Body of pancreas (tissue), 4 donors: ENCODE results near the gene ATXN1. TPM values are rescaled to one million over a fixed set of nuclear protein-coding genes. Genes with fewer than 3 reads are reported as not detected.
"Not testable (repeated sequence)": the region's sequence is repeated elsewhere in the genome, so short reads cannot be mapped to it uniquely, and the experiment has no call there.

ENCODE experiments used
- ATAC-seq: fragments of 150-250 bp; one replicate; pipeline ENCODE4 v1.9.1; 2016
- DNase-seq, 4 donors: peaks; one replicate each; pipeline ENCODE4 v3.0.0-alpha.2; 2019
- H3K27ac ChIP-seq, 4 donors: fragments of 200-600 bp; sonication (generic); 1 replicate in 3 of 4; 2 replicates in 1 of 4; pipeline versions ENCODE4 v1.5.1 to v1.6.1; 2016 to 2019; ENCODE audit warnings: mild to moderate bottlenecking in 1 of 4, mixed read lengths in 1 of 4, moderate library complexity in 1 of 4
- H3K27me3 ChIP-seq, 2 donors: fragments of 200-600 bp; sonication (generic); one replicate each; pipeline ENCODE4 v1.6.0; 2016; ENCODE audit warnings: mild to moderate bottlenecking in 1 of 2
- H3K36me3 ChIP-seq, 2 donors: fragments of 200-600 bp; sonication (generic); replicated peaks in 1 of 2; 2 replicates each; pipeline ENCODE4 v1.5.1; 2016; ENCODE audit warnings: low read depth in 2 of 2; ENCODE audit not compliant: insufficient read depth in 1 of 2
- H3K4me1 ChIP-seq: fragments of 200-600 bp; sonication (generic); one replicate; pipeline ENCODE4 v1.6.0; 2016
- H3K4me3 ChIP-seq, 2 donors: fragments of 200-600 bp; sonication (generic); 1 replicate in 1 of 2; 2 replicates in 1 of 2; pipeline ENCODE4 v1.5.1; 2016 to 2019
- H3K9me3 ChIP-seq, 3 donors: fragments of 200-600 bp; sonication (generic); 1 replicate in 2 of 3; 2 replicates in 1 of 3; pipeline ENCODE4 v1.5.1; 2016
- POLR2A ChIP-seq, 3 donors: fragments of 450-650 bp; IDR thresholded peaks; one replicate each; pipeline ENCODE4 v1.6.1; 2016; ENCODE audit warnings: antibody characterized with exemption in 3 of 3, mild to moderate bottlenecking in 2 of 3
- WGBS, 2 donors: methylation state at CpG; one replicate each; pipeline ENCODE4 v1.1.5; 2017; 5-methylcytosine and 5-hydroxymethylcytosine counted together
- intact Hi-C: fragments of 100-400 bp; cut with DNase I; formaldehyde crosslinking; loops from one replicate; pipeline ENCODE4 v1.15.1; 2023
- total RNA-seq, 2 donors: library from RNA; depleted of rRNA; stranded (reverse); fragments of >200 nt; gene quantifications; one replicate each; pipeline ENCODE4 v1.1.0, GENCODE V29; 2016
- TF ChIP-seq, protein P1 (sequence below), 7 experiments: fragments of 450-650 bp in 4 of 7; fragments of 200-600 bp in 3 of 7; sonication (generic) in 3 of 7; IDR thresholded peaks; one replicate each; pipeline ENCODE4 v1.5.1; 2016 to 2019; ENCODE audit warnings: antibody characterized with exemption in 7 of 7

The ATXN1 gene
- total RNA-seq, 2 donors from 2014 or later: 24.6 to 24.7 TPM

GRCh38 chr6:16634855-16635254, 126.4 kb downstream of the ATXN1 start:
- WGBS, 2 donors: 77 to 91% methylated on average over 5 of the region's 5 CpGs
- no peak for ATAC-seq
- Histone ChIP-seq H3K4me3 (no peak overlapping the region), H3K4me1 (no peaks in the 10 kb centered on the region), H3K27ac (no peak overlapping the region), H3K36me3 (no peaks in the 10 kb centered on the region), H3K27me3 (no peaks in the 10 kb centered on the region), H3K9me3 (no peaks in the 10 kb centered on the region)
- no peak for DNase-seq
- TF ChIP-seq POLR2A (IDR thresholded peaks at IDR 0.05): no peak
- TF ChIP-seq, protein P1, sequence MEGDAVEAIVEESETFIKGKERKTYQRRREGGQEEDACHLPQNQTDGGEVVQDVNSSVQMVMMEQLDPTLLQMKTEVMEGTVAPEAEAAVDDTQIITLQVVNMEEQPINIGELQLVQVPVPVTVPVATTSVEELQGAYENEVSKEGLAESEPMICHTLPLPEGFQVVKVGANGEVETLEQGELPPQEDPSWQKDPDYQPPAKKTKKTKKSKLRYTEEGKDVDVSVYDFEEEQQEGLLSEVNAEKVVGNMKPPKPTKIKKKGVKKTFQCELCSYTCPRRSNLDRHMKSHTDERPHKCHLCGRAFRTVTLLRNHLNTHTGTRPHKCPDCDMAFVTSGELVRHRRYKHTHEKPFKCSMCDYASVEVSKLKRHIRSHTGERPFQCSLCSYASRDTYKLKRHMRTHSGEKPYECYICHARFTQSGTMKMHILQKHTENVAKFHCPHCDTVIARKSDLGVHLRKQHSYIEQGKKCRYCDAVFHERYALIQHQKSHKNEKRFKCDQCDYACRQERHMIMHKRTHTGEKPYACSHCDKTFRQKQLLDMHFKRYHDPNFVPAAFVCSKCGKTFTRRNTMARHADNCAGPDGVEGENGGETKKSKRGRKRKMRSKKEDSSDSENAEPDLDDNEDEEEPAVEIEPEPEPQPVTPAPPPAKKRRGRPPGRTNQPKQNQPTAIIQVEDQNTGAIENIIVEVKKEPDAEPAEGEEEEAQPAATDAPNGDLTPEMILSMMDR (IDR thresholded peaks at IDR 0.05): no peak
- intact Hi-C loops: no loop called here

GRCh38 chr6:16633961-16634360, 127.3 kb downstream of the ATXN1 start:
- 88 to 94% methylated on average over 1 of the region's 1 CpG for WGBS, 2 donors

DNA sequence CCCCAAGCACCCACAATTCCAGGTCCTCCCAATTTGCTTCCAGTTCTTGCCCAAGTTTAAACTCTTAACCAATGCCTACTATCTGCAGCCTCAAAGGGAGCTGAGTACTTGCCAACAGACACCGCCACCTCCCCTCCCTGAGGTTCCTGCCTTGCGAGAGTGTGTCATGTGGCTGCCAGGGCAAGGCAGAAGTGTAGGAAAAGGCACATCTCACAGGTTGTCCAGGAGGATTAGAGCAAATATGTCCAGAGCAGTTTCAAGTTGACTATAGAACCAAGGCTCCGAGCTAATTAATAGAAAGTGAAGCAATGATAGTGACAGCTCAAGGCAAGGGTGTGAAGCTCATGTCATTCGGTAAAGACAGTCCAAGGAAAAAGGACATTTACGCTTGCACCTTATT, 127.8 kb downstream of the ATXN1 start:
- Histone ChIP-seq H3K27me3 (no peaks in the 10 kb centered on the region), H3K36me3 (no peaks in the 10 kb centered on the region), H3K27ac (no peak overlapping the region), H3K9me3 (no peaks in the 10 kb centered on the region), H3K4me1 (no peaks in the 10 kb centered on the region), H3K4me3 (no peak overlapping the region)
- no peak for TF ChIP-seq POLR2A (IDR thresholded peaks at IDR 0.05)
- TF ChIP-seq, protein P1 (IDR thresholded peaks at IDR 0.05): no peak
- ATAC-seq (no peak), DNase-seq (peak in 1 of 4 donors; percentile 20)
- WGBS, 2 donors: 82 to 93% methylated on average over 5 of the region's 5 CpGs
- intact Hi-C loops: no loop called here

More at GRCh38 chr6:16633961-16634360, 127.3 kb downstream of the ATXN1 start:
- no peak for TF ChIP-seq POLR2A (IDR thresholded peaks at IDR 0.05)
- TF ChIP-seq, protein P1 (IDR thresholded peaks at IDR 0.05): no peak
- Histone ChIP-seq H3K9me3 (no peaks in the 10 kb centered on the region), H3K4me3 (no peak overlapping the region), H3K27ac (no peak overlapping the region), H3K27me3 (no peaks in the 10 kb centered on the region), H3K36me3 (no peaks in the 10 kb centered on the region), H3K4me1 (no peaks in the 10 kb centered on the region)
- ATAC-seq (no peak), DNase-seq (no peak)
- intact Hi-C loops: no loop called here

DNA sequence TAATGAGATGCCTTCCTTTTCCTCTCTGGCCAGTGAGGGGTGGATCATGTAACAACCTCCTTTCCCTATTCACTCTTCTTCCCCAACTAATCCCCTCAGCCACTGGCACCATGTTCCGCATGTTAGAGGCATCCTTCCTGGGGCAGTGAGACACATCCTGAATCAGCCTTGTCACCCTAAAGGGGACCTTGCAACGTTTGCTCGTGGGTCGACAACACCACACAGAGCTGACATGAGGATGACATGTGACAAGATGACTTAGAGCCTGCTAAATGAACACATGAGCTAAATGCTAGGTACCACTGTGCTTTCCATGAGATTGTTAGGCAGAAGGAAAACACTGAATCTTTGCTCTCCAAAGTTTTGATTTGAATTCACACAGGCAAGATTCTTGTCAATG, 129.2 kb downstream of the ATXN1 start:
- Histone ChIP-seq H3K4me1 (no peaks in the 10 kb centered on the region), H3K4me3 (no peak overlapping the region), H3K27me3 (no peaks in the 10 kb centered on the region), H3K27ac (no peak overlapping the region), H3K36me3 (no peaks in the 10 kb centered on the region), H3K9me3 (no peaks in the 10 kb centered on the region)
- WGBS, 2 donors: 75 to 93% methylated on average over 4 of the region's 4 CpGs
- no peak for DNase-seq
- TF ChIP-seq POLR2A (IDR thresholded peaks at IDR 0.05): no peak
- TF ChIP-seq, protein P1 (IDR thresholded peaks at IDR 0.05): no peak
- intact Hi-C loops: no loop called here
- ATAC-seq: no peak

DNA sequence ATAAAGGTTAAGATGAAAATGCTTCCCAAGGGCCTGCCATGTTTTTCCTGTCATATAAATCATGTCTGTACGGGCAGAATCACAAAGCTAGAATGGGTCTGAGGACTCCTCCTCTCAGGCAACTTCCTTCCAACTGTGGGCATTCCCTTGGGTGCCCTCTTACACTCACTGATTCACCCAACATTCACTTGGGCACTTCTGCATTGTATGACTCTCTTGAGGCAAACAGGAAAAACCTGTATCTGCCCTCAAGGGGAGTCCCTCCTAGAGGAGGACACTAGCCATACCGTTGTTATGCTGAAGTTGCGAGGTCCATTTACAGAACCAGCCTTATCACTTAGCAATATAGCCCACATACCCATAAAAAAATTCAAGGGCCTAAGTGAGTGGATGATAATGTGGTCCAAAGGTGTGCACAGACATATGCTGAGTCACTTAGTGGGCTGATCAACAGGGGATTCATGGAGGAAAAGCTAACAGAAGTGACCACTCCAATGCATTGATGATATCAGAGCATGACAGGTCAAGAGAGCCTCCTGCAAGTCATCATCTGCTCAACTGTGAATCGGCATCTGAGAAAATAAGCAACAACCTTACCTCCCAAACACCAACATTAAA, 131.1 kb downstream of the ATXN1 start:
- H3K27me3 ChIP-seq: no peaks in the 10 kb centered on the region
- no peaks in the 10 kb centered on the region for H3K4me1 ChIP-seq
- no peaks in the 10 kb centered on the region for H3K36me3 ChIP-seq
- TF ChIP-seq POLR2A (IDR thresholded peaks at IDR 0.05): no peak
- TF ChIP-seq, protein P1 (IDR thresholded peaks at IDR 0.05): no peak
- intact Hi-C loops: no loop called here
- 87 to 91% methylated on average over 4 of the region's 4 CpGs for WGBS, 2 donors
- H3K27ac ChIP-seq: no peak overlapping the region
- no peak for DNase-seq
- H3K9me3 ChIP-seq: no peaks in the 10 kb centered on the region
- H3K4me3 ChIP-seq: no peak overlapping the region
- no peak for ATAC-seq

DNA sequence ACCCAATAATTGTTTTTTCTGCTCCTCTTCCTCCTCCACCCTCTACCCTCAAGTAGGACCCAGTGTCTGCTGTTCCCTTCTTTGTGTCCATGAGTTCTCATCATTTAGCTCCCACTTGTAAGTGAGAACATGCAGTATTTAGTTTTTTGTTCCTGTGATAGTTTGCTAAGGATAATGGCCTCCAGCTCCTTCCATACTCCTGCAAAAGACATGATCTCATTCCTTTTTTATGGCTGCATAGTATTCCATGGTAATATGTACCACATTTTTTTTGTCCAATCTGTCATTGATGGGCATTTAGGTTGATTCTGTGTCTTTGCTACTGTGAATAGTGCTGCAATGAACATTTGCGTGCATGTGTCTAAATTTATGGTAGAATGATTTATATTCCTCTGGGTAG, 132.7 kb downstream of the ATXN1 start:
- WGBS, 2 donors: 100% methylated on average over 1 of the region's 1 CpG
- DNase-seq, intact Hi-C loops, H3K4me3 ChIP-seq, H3K36me3 ChIP-seq, ATAC-seq, H3K4me1 ChIP-seq, H3K27ac ChIP-seq, H3K27me3 ChIP-seq, H3K9me3 ChIP-seq: not testable (repeated sequence)
